PFSK-1 (cell line): ENCODE data around the gene TBXAS1.

Experiments
- FOXP2 ChIP-seq: optimal IDR thresholded peaks from 2 replicates; pipeline ENCODE3; 2011; ENCODE audit warnings: borderline replicate concordance, control low read depth, inconsistent platforms; ENCODE audit not compliant: insufficient read depth; ENCODE audit errors: extremely low read length, extremely low read depth
- POLR2AphosphoS5 ChIP-seq: IDR thresholded peaks from 2 replicates; pipeline ENCODE4 v1.6.1; 2012; ENCODE audit warnings: low read depth, mild to moderate bottlenecking, control low read depth, low read length, moderate library complexity
- REST ChIP-seq, 2 experiments: IDR thresholded peaks; 2 replicates each; pipeline versions ENCODE4 v1.6.1 to v1.8.0; 2011 to 2012; ENCODE audit warnings: low read depth in 2 of 2, low read length in 2 of 2, control low read depth in 1 of 2, inconsistent platforms in 1 of 2, mild to moderate bottlenecking in 1 of 2, moderate library complexity in 1 of 2; ENCODE audit not compliant: insufficient read depth in 1 of 2
- SIN3A ChIP-seq: IDR thresholded peaks from 2 replicates; pipeline ENCODE4 v1.6.1; 2012; ENCODE audit warnings: mild to moderate bottlenecking, low read length, moderate library complexity, borderline replicate concordance; ENCODE audit not compliant: insufficient read depth
- TAF1 ChIP-seq: IDR thresholded peaks from 2 replicates; pipeline ENCODE4 v1.6.1; 2012; ENCODE audit warnings: low read length, control low read depth, borderline replicate concordance; ENCODE audit not compliant: insufficient read depth

The TBXAS1 gene

GRCh38 chr7:139914306-139915267 is 85.5 kb downstream of the TBXAS1 start:
- TF ChIP-seq SIN3A = no peak
- no peak for TF ChIP-seq POLR2AphosphoS5
- no peak for TF ChIP-seq FOXP2
- TF ChIP-seq REST (IDR thresholded peaks at IDR 0.05; ENCODE audit: insufficient read depth in 1 of 2, low read depth in 2 of 2, low read length in 2 of 2) = no peak

GRCh38 chr7:139915268-139915863 is 86.3 kb downstream of the TBXAS1 start:
- no peak for TF ChIP-seq TAF1
- no peak for TF ChIP-seq POLR2AphosphoS5
- TF ChIP-seq SIN3A = no peak
- TF ChIP-seq REST (IDR thresholded peaks at IDR 0.05; ENCODE audit: insufficient read depth in 1 of 2, low read depth in 2 of 2, low read length in 2 of 2) = no peak
- no peak for TF ChIP-seq FOXP2

DNA sequence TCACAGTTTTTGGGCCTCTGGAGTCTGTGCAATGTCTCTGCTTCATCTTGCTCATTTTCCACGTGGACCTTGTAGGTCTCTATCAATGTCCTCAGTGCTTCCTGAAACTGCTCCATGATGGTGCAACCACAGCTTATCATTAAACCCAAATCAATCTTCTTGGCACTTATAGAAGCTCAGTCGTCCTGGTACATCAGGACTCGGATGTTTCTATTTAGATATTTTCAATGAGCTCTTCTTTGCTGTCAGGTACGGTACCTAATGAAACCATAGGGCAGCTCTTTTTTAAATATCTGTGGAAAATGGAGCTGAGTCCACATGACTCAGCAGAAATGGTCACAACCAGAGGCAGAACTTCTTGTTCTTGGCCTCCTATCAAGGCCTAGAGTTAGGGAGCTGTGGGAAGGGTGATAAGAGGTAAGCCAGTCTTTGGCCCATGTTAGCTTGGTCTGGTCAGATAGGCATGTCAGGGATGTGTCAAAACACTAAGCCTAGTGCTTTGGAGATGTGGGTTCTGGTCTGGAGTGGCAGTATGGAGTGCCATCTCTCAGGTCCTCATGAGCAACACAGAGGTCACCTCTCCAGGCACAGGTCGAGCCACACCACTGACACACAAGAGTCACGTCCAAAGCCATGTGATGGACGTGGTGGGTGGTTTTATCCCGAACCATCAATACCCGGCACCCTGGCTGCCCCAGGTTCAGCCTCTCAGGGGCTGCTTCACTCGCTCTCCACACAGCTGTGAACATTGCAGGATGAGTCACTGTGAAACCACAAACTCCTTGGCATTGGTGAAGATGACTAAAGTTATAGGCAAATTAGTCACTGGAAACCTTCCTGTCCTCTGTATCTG is 87.0 kb downstream of the TBXAS1 start:
- no peak for TF ChIP-seq FOXP2
- no peak for TF ChIP-seq SIN3A
- no peak for TF ChIP-seq REST (IDR thresholded peaks at IDR 0.05; ENCODE audit: insufficient read depth in 1 of 2, low read depth in 2 of 2, low read length in 2 of 2)
- TF ChIP-seq TAF1 = no peak
- TF ChIP-seq POLR2AphosphoS5 = no peak

DNA sequence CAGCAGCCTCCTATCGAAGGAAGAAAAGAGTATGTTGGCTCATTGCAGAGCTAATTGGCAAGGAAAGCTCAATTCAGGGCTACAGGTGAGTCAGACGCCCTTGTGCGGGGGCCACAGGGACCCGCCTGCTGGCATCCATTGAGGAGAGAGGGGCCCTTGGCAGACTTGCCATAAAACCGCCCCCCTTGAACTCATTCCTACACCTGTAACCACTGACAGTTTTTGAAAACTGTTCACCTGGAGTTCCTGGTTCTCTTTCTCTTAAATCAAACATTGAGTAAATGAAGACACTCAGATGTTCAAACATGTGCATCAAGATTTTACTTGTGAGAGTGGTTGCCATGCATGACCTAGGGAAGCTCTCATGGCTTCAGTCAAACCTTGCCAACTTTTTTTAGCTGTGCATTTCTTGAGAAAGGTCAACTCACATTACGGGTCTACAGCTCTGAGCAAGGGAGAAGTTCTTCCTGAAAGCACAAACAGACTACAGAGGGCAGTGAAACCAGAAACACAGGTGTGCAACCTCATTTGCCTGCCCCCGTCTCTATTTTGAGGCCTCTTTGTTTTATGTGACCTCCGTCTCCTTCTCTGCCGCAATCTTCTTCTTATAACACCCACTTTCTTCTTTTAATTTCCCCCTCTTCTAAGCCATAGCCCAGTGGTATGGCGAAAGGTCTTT is 87.8 kb downstream of the TBXAS1 start:
- TF ChIP-seq FOXP2 (no peak), REST (IDR thresholded peaks at IDR 0.05; ENCODE audit: insufficient read depth in 1 of 2, low read depth in 2 of 2, low read length in 2 of 2) (no peak), SIN3A (no peak), TAF1 (no peak), POLR2AphosphoS5 (no peak)
